Spleen (tissue), 7 donors: ENCODE measurements around the gene MED12L.

ENCODE experiments used
- POLR2A ChIP-seq, 3 donors: fragments of 450-650 bp; IDR thresholded peaks; one replicate each; pipeline ENCODE4 v1.5.1; 2017; ENCODE audit warnings: antibody characterized with exemption in 3 of 3, mild to moderate bottlenecking in 1 of 3
- POLR2AphosphoS5 ChIP-seq, 3 donors: sonication (generic); formaldehyde crosslinking; IDR thresholded peaks; one replicate each; pipeline ENCODE4 v1.5.1; 2017; ENCODE audit warnings: antibody characterized with exemption in 3 of 3
- TF ChIP-seq, protein P1 (sequence below), 11 experiments: fragments of 200-600 bp in 7 of 11; fragments of 450-650 bp in 4 of 11; sonication (generic) in 4 of 11; IDR thresholded peaks in 8 of 11; conservative IDR thresholded peaks in 3 of 11; 1 replicate in 7 of 11; 2 replicates in 4 of 11; pipeline versions ENCODE4 v1.4.0 to v1.8.0; 2016 to 2021; ENCODE audit warnings: antibody characterized with exemption in 11 of 11, inconsistent platforms in 4 of 11, mild to moderate bottlenecking in 1 of 11
- donor health status: DM: no; HTN: no; CAD: no; lungs with moderate emphysema.
- donor health status: DM: no; HTN: no; CAD: no.
- donor health status: DM: no; HTN: no; CAD: no.

- TF ChIP-seq, protein P1, sequence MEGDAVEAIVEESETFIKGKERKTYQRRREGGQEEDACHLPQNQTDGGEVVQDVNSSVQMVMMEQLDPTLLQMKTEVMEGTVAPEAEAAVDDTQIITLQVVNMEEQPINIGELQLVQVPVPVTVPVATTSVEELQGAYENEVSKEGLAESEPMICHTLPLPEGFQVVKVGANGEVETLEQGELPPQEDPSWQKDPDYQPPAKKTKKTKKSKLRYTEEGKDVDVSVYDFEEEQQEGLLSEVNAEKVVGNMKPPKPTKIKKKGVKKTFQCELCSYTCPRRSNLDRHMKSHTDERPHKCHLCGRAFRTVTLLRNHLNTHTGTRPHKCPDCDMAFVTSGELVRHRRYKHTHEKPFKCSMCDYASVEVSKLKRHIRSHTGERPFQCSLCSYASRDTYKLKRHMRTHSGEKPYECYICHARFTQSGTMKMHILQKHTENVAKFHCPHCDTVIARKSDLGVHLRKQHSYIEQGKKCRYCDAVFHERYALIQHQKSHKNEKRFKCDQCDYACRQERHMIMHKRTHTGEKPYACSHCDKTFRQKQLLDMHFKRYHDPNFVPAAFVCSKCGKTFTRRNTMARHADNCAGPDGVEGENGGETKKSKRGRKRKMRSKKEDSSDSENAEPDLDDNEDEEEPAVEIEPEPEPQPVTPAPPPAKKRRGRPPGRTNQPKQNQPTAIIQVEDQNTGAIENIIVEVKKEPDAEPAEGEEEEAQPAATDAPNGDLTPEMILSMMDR (IDR thresholded peaks at IDR 0.05 in 8 of 11, conservative IDR thresholded peaks at IDR 0.05 in 3 of 11), result no peak
- no peak for TF ChIP-seq POLR2A (IDR thresholded peaks at IDR 0.05)
- no peak for TF ChIP-seq POLR2AphosphoS5 (IDR thresholded peaks at IDR 0.05)
Observed at GRCh38 chr3:151213151-151213550, 127.7 kb downstream of the MED12L start.
